PC-3 (cell line): Measurements from ENCODE around the gene SNX13.

Source experiments
- CTCF ChIP-seq: fragments of 300-600 bp; sonication (generic); conservative IDR thresholded peaks from 2 replicates; pipeline ENCODE4 v1.5.1; 2017; ENCODE audit warnings: antibody characterized with exemption, low read depth, mild to moderate bottlenecking, low read length
- EZH2 ChIP-seq: fragments of 300-600 bp; sonication (generic); IDR thresholded peaks from one replicate; pipeline ENCODE4 v1.6.1; 2017; ENCODE audit warnings: antibody characterized with exemption, mild to moderate bottlenecking, low read length; ENCODE audit not compliant: unreplicated experiment
- EZH2phosphoT487 ChIP-seq: fragments of 300-600 bp; sonication (generic); IDR thresholded peaks from 2 replicates; pipeline ENCODE4 v1.6.1; 2018; ENCODE audit warnings: mild to moderate bottlenecking, antibody characterized with exemption, low read length, borderline replicate concordance

- TF ChIP-seq CTCF: no peak
- no peak for TF ChIP-seq EZH2phosphoT487
- TF ChIP-seq EZH2: no peak
These were observed 44.0 kb upstream of the SNX13 start for GRCh38 chr7:17984288-17984687.
